ENCODE measurements around the gene P2RY6.

GRCh38 chr11:73230931-73231330 is 41.2 kb upstream of the P2RY6 start:
- TF ChIP-seq CTCF (IDR thresholded peaks at IDR 0.05; ENCODE audit: low read depth, low read length), result no peak
- no peak for TF ChIP-seq POLR2A (IDR thresholded peaks at IDR 0.05; ENCODE audit: extremely low read depth, insufficient read length)
